Fibroblast of pulmonary artery (primary cell): ENCODE data around the gene EEFSEC.

Experiments
- DNase-seq: peaks from one replicate; pipeline ENCODE4 v3.0.0-alpha.2; 2010; ENCODE audit warnings: low read depth
- H3K4me3 ChIP-seq: replicated peaks from 2 replicates; pipeline ENCODE4 v1.5.1; 2011; ENCODE audit warnings: low read depth, mild to moderate bottlenecking, control low read depth, low read length, moderate library complexity
- TF ChIP-seq, protein P1 (sequence below): IDR thresholded peaks from 2 replicates; pipeline ENCODE4 v1.5.1; 2011; ENCODE audit warnings: mild to moderate bottlenecking, control low read depth, low read length, inconsistent platforms; ENCODE audit errors: missing control alignments

The EEFSEC gene

DNA sequence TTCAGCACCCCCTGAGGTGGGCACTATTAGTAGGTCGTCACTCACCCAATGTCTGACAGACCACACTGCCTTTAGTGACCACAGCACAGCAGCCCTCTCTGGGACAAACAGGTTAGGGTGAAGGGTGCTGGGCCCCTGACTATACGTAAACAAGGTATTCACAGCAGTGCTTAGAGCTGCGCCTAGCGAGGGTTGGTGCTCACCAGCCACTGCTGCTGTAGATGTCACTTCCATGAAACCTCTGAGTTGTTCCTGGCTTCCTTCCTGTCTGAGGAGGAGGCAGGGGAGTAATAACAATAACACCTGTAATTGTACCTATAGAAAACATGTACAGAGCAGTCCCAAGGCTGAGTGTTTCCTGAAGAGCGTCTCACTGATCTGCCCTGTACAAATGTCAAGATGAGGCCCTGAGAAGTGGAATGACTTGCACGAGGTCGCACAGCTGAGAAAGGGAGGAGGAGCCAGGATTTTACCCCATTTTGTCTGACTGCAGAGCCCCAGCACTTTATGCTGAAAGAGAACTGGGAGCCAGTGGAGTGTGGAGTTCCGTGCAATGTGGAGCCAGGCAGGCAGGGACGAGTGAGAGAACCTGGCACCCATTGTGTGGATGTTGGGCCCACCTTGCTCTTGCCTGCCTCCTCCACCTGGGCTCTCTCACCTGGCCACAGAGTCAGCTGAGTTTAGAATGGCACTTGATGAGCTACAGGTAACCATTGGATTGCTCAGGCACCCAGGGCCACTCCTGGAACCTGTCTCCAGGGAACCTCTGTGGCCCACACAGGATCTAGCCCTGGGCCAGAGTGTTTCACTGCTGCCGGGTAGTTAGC, 219.6 kb downstream of the EEFSEC start:
- DNase-seq: no peak
- TF ChIP-seq, protein P1, sequence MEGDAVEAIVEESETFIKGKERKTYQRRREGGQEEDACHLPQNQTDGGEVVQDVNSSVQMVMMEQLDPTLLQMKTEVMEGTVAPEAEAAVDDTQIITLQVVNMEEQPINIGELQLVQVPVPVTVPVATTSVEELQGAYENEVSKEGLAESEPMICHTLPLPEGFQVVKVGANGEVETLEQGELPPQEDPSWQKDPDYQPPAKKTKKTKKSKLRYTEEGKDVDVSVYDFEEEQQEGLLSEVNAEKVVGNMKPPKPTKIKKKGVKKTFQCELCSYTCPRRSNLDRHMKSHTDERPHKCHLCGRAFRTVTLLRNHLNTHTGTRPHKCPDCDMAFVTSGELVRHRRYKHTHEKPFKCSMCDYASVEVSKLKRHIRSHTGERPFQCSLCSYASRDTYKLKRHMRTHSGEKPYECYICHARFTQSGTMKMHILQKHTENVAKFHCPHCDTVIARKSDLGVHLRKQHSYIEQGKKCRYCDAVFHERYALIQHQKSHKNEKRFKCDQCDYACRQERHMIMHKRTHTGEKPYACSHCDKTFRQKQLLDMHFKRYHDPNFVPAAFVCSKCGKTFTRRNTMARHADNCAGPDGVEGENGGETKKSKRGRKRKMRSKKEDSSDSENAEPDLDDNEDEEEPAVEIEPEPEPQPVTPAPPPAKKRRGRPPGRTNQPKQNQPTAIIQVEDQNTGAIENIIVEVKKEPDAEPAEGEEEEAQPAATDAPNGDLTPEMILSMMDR: no peak
- no peak overlapping the region for H3K4me3 ChIP-seq

DNA sequence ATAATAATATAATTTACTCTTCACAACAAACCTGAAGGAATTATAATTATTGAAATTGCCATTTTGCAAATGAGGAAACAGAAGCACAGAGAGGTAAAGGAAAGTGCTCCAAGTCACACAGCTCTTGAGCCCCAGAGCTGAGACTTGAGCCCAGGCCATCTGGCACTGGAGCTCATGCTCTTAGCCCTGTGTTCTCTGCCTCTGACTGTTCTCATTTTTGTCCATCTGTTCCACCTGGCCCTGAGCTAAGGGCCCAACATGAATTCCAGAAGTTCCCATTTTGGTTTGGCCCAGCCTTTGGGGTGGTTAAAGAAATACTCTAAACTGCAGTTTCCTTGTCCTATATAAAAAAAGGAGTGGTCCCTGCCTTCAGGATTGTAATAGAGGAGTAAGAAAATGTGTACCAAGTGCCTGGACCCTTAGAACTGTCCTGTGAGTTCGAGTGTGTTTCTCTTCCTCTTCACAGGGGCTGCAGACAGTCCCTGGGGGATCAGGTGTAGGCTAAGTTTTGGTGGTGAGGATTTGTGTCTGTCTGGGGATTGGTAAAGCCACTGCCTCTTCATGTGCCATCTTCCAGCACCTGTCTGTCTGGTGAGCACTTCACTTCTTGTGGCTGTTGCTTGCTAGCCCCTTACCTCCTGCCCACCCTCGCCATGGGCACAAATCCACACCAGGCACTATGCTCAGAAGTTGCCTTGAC, 221.6 kb downstream of the EEFSEC start:
- no peak for DNase-seq
- TF ChIP-seq, protein P1: no peak
- no peak overlapping the region for H3K4me3 ChIP-seq

DNA sequence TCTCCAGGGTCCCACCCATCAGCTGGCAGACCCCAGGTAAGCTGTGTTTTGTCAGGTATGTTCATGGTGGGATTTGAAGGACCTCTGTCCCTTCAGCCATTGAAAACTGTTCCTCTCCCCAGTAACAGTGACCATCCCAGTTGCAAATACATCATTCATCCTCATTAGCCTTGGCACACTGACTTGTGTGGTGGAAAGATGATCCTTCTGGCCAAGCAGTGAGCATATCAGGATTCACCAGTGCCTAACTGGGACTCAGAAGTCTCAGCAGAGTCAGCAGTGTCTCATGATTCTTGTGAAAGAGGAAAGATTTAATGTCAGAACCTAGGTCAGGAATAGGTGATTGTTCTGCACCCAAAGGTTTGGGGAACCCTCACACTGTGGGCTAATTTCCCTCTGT, 223.2 kb downstream of the EEFSEC start:
- TF ChIP-seq, protein P1: no peak
- no peak for DNase-seq
- no peak overlapping the region for H3K4me3 ChIP-seq

DNA sequence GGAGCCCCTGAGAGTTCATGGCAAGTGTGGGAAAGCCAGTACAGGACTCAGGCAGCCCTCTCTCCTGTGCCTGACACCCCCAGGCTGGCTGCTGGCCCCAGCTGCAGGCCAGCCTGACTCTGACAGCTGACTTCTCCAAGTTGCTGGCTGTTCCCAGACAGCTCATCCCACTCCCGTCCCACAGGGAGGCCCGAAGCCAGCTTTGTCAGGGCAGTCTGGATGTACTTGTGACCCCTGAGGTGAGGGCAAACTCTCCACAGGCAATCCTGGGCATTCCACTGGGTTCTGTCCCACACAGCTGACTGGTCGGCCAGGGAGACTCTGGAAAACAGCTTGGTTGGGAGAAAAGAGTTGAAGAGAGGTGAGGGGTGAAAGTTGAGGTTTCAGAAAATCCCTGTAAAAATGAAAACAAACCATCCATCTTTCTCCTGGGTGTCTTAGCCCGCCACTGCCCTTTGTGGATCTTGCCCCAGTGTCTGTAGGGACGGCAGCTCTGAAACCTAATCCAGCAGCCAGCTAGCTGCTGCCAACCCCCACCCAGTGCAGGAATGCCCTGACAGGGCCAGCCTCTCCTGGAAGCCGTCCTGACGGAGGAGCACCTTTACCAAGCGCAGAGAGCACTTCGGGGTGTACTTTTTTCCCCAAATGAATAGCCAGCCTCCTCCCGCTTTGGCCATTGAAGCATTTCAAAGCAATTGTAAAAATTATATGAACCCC, 225.5 kb downstream of the EEFSEC start:
- TF ChIP-seq, protein P1: no peak
- H3K4me3 ChIP-seq: no peak overlapping the region
- peak; percentile 26 for DNase-seq

DNA sequence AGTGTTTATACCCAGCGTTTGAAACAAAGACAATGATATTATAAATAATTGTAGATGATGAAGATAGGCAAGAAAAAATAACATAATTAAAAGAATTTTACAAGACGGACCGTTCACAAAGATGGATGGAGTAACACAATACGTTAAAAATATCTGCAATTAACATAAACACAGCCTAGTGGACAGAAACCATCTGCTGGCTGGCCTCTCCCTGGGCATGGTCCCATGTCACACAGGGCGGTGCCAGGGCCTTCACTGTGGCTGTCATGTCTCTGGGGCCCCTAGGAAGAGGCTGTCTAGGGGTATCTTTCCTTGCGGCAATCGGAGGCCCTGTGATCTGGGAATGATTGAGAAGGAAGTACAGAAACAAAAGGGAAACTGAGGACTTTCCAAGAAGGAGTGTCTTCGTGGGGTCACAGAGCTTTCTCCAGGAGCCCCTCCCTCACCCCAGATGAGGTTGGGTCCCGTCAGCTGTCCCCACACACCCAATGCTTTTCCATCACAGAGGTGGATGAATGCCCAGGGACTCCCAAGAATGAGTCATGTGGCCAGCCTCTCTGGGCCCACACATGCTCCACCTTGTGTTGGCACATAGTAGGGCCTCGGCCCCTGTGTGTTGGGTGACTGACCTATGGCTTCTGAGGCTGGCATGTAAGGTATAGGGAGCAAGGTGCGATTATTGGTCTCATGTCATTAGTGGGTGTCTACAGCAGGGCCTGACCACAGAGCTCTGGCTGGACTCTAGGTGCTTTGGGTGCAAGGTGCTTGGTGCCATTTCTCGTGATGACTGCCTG, 226.3 kb downstream of the EEFSEC start:
- TF ChIP-seq, protein P1: no peak
- no peak for DNase-seq
- H3K4me3 ChIP-seq: no peak overlapping the region

DNA sequence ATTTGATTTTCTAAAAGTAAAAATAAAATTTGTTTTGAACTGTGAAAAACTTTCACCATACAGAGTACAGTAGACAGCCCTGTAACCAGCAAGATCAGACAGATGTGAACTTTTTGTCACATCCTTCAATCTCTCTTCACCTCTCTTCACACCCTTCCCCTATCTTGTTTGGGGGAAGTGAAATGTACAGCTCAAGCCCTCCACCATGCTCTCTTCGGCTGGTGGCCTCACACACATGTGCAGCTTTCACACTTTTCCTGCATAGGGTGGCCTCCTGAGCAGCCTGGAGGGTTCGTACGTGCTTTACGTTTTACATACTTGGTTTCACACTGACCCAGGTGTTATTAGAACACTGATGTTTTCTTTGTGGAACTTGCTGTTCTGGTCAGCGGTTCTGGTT, 227.0 kb downstream of the EEFSEC start:
- TF ChIP-seq, protein P1: no peak
- DNase-seq: no peak
- H3K4me3 ChIP-seq: no peak overlapping the region
